ENCODE results near the gene TUBA4A. TPM values are rescaled to one million over a fixed set of nuclear protein-coding genes. Genes with fewer than 3 reads are reported as not detected.

TUBA4A gene
- total and polyA plus RNA-seq, 10 of the 15 experiments (the other 5 are each of a cell fraction or from before 2014, with no cell fraction given): 58.2 to 325 (median 134) TPM

- no peaks in the 10 kb centered on the region for H4K20me1 ChIP-seq (ENCODE audit: control insufficient read depth, insufficient read depth)
- H3K27me3 ChIP-seq (replicated peaks in 1 of 2; ENCODE audit: control insufficient read depth in 2 of 2, insufficient read depth in 2 of 2, low read length in 1 of 2): no peaks in the 10 kb centered on the region
- peak within 1 kb of the TSS; percentile 72 for H3K27ac ChIP-seq (ENCODE audit: control insufficient read depth, insufficient read depth)
- H3K4me3 ChIP-seq: peak within 1 kb of the TSS; percentile 50
- H3K4me2 ChIP-seq (ENCODE audit: control insufficient read depth, insufficient read depth): peak within 1 kb of the TSS; percentile 92
- TSS peak; percentile 94 for BruUV-seq (replicated peaks)
- ATAC-seq (peak; percentile 99), DNase-seq (ENCODE audit: low read depth, low spot score) (peak; percentile 52), FAIRE-seq (peak; percentile 49)
- H3K36me3 ChIP-seq (ENCODE audit: control insufficient read depth in 2 of 2, insufficient read depth in 2 of 2, low read length in 1 of 2): peaks cover 0 to 4% of the 10 kb centered on the region in 2 experiments; a peak in 1 of 4 replicates
- RAD21 ChIA-PET (ENCODE audit: unreplicated experiment): interaction anchor here (0.7 to 2.9 kb wide), 14 partner anchors 10 to 88 kb away, joined by 3 to 21 read pairs (median 6); partner anchors contain the start of genes CNPPD1, DNAJB2, GLB1L and SLC23A3
- H3K79me2 ChIP-seq (ENCODE audit: control insufficient read depth, insufficient read depth, low read length): no peaks in the 10 kb centered on the region; the same call in 1 of the 2 replicates
- H3K4me1 ChIP-seq (ENCODE audit: control insufficient read depth, insufficient read depth, low read length): peaks cover 8% of the 10 kb centered on the region
- WGBS (ENCODE audit: insufficient coverage, insufficient replicate concordance, low lambda C conversion rate, missing lambda C conversion rate): under 1% methylated on average over 38 of the region's 76 CpGs
- intact Hi-C loops (cut with micrococcal nuclease; ENCODE audit: unreplicated experiment): loop anchor here (2.0 to 5.0 kb wide), 2 partner anchors 30 to 71 kb away; partner anchors contain the start of genes CNPPD1 and DNAJB2
- peak within 1 kb of the TSS; percentile 67 for H3K9ac ChIP-seq (ENCODE audit: control insufficient read depth, insufficient read depth, low read length)
- POLR2A ChIA-PET: interaction anchor here (0.6 to 4.0 kb wide), 24 partner anchors 11 to 635 kb away, joined by 3 to 47 read pairs (median 5); partner anchors contain the start of genes ANKZF1, ATG9A, CNPPD1 and DNPEP
- SMC1A ChIA-PET (ENCODE audit: uncharacterized antibody, unreplicated experiment): interaction anchor here (1.0 to 3.1 kb wide), 13 partner anchors 10 to 89 kb away, joined by 3 to 14 read pairs (median 5); partner anchors contain the start of genes ABCB6, CNPPD1, GLB1L and SLC23A3
- in situ Hi-C loops (cut with MboI): loop anchor here (5.0 kb wide), 1 partner anchor 34 kb away; the partner anchor contains the start of gene SLC23A3
- CTCF ChIA-PET: interaction anchor here (0.6 to 2.1 kb wide), 14 partner anchors 8 to 88 kb away, joined by 3 to 19 read pairs (median 4); partner anchors contain the start of genes ANKZF1, ATG9A, CNPPD1 and NHEJ1
- H2AFZ ChIP-seq (ENCODE audit: control insufficient read depth, low read depth, low read length): peak within 1 kb of the TSS; percentile 96
- H3K9me3 ChIP-seq (replicated peaks; ENCODE audit: control insufficient read depth, insufficient read depth, low read length): no peaks in the 10 kb centered on the region
- TF ChIP-seq LARP7 (IDR thresholded peaks at IDR 0.05) (0 out of 2 replicates have a peak, but pooled peaks have one; percentile 71), CBFB (IDR thresholded peaks at IDR 0.05; ENCODE audit: low read depth) (peak; percentile 64), CTCF (IDR thresholded peaks at IDR 0.05 in 2 of 3, conservative IDR thresholded peaks at IDR 0.05 in 1 of 3; ENCODE audit: control insufficient read depth in 2 of 3, extremely low read depth in 1 of 3, insufficient read depth in 1 of 3, low read depth in 3 of 3, low read length in 3 of 3) (peak in 2 of 3 experiments; percentile 9 to 14; a peak in 1 of 6 replicates), GABPA (IDR thresholded peaks at IDR 0.05; ENCODE audit: low read depth) (no peak), ATF3 (IDR thresholded peaks at IDR 0.05; ENCODE audit: borderline replicate concordance, extremely low read depth, low read depth, low read length) (no peak), SREBF1 (IDR thresholded peaks at IDR 0.05; ENCODE audit: low read length) (no peak), NRF1 (conservative IDR thresholded peaks at IDR 0.05; ENCODE audit: low read depth, low read length) (peak; percentile 45), YY1 (IDR thresholded peaks at IDR 0.05; ENCODE audit: low read depth, low read length) (peak; percentile 36; the same call in 1 of the 2 replicates), SKIL (IDR thresholded peaks at IDR 0.05; ENCODE audit: low read depth, poor library complexity, severe bottlenecking) (peak; percentile 45), BHLHE40 (IDR thresholded peaks at IDR 0.05; ENCODE audit: borderline replicate concordance in 1 of 2, low read depth in 2 of 2, low read length in 1 of 2) (0 out of 4 replicates have a peak, but pooled peaks of 1 of the 2 experiments have one; percentile 55), POLR2AphosphoS5 (IDR thresholded peaks at IDR 0.05; ENCODE audit: low read length) (peak; percentile 97), IRF4 (IDR thresholded peaks at IDR 0.05; ENCODE audit: low read depth, low read length) (no peak), NBN (IDR thresholded peaks at IDR 0.05) (peak; percentile 84), HDGF (IDR thresholded peaks at IDR 0.05) (0 out of 2 replicates have a peak, but pooled peaks have one; percentile 40), CBX5 (IDR thresholded peaks at IDR 0.05; ENCODE audit: low read depth) (no peak)
Observed at GRCh38 chr2:219206328-219207133, 47.2 kb downstream of the TUBA4A start, which contains the start of gene ZFAND2B. Gene ZFAND2B, plus strand, starts transcription at chr2:219206782. Its CDS starts 206 bp downstream, at chr2:219206988.

Data from GM12878 (cell line).